HG03571 (cell line): Measurements from ENCODE around the gene KIF21B.
A peak's percentile ranks its signal among the peaks of the same experiment; 100 is the strongest.

Source experiments
- ATAC-seq: cut with Tn5 transposase; IDR thresholded peaks from one replicate; pipeline ENCODE4 v1.9.1; 2021; ENCODE audit not compliant: unreplicated experiment

Gene KIF21B

GRCh38 chr1:201020721-201021629 is 2.5 kb downstream of the KIF21B start:
- no peak for ATAC-seq

DNA sequence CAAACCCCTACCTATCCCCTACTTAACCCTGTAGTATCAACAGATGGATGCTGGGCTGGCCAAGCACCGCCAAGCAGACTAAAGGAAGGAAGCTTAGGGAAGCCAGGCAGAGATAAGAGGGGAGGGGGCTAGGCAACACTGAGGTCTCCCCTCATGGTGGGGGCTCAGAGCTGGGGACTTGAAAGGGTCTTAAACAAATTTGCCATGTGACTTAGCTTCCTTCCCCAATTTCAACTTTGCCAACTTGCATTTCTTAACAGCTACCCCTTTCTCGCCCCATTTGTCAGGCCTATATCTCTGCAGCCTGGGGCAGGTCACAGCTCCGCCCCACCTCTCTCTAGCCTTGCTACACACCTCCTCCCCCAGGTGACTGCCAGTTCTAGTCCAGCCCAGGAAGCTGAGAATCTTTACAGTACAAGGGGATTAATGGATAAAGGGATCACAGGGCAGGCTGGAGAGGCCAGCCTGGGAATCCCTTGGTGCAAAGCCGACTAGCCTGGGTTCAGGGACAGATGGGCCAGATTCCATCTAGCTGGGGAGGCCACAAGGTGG is 3.4 kb downstream of the KIF21B start:
- no peak for ATAC-seq

GRCh38 chr1:201019321-201019977 is 4.1 kb downstream of the KIF21B start:
- ATAC-seq = peak; percentile 74

DNA sequence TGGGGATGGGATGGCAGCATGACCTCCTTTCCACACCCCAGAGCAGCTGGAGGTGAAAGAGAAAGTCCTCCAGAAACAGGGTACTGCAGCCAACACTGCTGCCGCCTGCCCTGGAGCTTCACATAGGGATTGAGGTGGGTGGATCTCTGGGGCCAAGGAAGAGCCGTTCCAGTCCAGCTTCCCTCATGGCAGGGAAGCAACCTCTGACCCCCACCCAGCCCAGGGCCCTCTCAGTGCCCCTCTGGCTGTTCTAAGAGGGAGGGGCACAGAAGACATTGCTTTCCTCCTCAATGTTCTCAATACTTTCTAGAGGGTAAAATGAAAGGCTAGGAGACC is 5.7 kb downstream of the KIF21B start:
- no peak for ATAC-seq

DNA sequence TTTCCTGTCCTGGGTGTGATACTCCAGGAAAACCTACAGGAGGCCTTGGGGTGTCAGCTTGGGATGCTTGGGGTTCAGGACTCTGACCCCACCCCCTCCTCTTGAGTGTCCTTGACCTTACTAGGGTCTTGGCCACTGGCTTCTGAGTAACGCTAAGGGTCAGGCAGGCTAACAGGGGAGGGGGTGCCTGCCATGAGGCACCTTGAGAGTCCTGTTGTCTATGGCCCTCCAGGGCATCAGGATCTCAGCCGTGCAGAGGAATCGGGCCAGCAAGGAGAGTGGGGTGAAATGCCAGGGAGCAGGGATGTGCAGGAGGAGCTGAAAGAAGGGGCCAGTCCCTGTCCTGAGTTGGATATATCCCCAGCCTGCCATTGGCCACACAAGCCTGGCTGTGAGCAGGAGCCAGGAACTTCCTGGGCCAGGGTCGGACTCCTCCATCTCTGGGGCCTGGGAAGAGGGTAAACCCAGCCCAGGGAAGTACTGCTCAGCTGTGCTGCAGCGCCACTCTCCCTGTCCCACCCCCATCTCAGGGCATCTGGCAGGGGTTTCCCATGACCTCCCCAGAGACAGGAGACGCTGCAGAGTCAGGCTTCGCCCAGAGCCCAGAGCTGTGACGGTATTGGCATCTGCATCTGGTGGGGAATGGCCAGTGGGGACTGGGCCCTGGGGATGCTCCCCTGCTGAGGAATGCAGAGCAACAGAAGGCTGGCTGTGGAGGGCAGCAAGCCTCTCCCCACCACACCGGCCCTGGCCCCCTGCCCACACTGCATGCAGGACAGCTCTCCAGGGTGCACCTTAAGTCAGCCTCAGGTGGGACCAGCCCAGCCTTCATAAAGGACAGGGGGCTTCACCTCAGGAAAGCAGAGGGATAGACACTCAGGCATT is 6.3 kb downstream of the KIF21B start:
- no peak for ATAC-seq

- ATAC-seq = no peak
These were observed 7.3 kb downstream of the KIF21B start for GRCh38 chr1:201016211-201016651.

DNA sequence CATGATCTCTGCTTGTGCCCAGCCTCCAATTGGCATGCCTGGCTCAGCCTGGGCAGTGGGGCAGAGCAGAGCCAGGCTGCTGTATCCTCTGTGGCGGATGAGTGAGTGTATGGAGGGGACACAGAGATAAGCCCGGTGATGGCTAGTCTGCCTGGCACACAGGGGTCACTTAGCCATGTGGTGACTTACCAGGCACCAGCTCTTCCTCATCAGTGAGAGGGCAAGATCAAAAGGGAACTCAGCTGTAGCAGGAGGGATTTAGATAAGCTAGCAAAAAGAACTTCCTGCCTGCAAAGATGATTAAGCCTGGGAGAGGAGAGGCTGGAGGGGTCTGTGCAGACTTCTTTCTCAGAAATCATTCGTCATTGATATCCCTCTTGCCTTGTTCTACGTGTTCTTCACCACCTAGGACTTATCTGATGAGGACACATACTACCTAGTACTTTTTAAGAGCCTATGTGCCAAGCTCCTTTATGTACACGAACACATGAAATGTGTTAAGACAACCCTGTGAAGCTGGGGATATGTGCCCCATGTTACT is 7.9 kb downstream of the KIF21B start:
- ATAC-seq = no peak

- ATAC-seq = no peak
These were observed 8.7 kb downstream of the KIF21B start for GRCh38 chr1:201014816-201015200.

DNA sequence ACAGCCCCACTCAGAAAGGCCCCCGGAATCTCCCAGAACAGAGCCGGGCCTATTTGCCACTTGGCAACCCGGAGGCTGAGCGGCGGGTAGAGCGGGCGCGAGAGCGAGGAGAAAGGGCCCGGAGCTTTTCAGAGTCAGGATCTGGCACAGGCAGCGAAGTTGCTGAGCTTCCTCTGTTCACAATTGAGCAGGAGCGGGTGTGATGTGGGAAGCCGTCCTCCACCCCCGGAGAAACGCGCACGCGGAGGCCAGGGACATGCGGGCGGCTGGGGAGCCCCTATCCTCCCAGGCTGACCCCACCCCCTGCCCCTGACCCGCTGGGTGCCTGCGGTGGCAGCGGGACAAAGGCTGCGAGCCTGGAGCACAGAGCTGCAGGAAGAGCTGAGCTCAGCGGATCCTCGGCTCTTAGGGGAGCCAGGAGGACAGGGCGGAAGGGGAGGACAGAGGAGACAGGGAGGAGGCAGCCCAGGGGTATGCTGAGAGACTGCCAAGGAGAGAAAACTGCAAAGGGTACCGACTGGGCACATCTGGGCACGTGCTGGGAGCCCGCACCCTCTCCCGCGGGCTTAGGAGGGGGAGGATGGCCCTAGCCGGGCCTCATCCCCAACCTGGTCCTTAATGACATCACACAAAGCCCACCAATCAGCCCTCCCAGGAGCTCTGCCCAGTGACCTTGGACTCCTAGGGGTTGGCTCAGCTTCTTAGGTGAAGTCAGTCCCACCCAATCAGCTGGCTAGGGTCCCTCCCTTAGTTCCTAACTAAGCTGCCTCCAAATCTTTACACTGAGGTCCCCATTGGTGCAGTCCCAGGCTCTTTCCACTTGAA is 9.3 kb downstream of the KIF21B start:
- no peak for ATAC-seq

GRCh38 chr1:201013031-201013485 is 10.5 kb downstream of the KIF21B start:
- no peak for ATAC-seq

DNA sequence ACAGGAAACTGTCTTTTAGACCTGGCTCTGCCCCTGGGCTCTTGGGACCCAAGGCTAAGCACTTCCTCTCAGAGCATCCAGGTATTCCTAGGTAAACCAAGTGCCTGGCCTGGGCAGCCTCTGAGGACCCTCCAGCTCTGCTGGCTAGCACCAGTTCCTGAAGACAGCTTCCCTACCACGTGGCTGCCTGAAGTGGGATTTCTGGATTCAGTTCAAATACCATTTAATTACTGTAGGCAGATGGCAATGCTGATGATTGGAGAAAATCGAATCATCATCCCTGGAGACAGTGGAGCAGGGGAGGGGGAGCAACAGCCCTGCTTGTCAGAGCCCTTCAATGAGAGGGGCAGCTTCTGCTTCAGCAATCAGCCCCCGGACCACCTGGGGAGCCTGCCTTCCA is 11.9 kb downstream of the KIF21B start:
- no peak for ATAC-seq

- ATAC-seq = no peak
These were observed 13.4 kb downstream of the KIF21B start for GRCh38 chr1:201009962-201010645.

DNA sequence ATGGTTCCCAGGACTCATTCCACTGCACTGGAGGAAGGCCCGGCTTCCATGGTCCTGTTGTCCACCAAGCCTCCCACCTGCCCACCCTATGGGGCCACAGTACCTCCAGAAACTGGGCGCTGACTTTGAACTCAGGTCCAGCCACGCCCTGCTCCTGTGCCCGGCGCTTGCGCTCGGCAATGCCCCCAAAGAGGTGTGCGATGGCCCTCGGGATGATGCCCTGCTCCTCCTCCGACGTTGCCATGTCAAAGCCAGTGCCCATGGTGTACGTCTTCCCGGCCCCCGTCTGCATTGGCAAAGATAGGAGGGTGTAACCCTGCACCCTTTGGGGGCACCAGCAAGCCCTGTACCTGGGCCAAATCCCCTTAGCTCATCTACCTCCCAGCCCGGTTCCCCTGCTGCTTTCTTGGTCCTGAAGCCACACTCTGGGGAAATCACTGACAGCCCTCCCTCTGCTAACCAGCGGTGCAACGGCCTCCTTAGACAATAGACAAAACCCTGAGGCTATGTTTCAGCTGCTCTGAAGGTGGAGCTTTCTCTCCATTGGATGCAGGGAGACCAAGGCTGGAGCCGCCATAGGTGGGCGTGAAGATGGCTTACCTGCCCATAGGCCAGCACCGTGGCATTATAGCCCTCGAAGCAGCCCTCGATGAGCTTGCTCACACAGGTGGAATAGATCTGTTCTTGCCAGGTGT is 14.7 kb downstream of the KIF21B start:
- ATAC-seq = no peak

GRCh38 chr1:201007481-201007880 is 16.0 kb downstream of the KIF21B start:
- ATAC-seq = no peak

GRCh38 chr1:201006450-201006849 is 17.1 kb downstream of the KIF21B start:
- no peak for ATAC-seq

GRCh38 chr1:201004732-201005131 is 18.8 kb downstream of the KIF21B start:
- ATAC-seq = no peak

DNA sequence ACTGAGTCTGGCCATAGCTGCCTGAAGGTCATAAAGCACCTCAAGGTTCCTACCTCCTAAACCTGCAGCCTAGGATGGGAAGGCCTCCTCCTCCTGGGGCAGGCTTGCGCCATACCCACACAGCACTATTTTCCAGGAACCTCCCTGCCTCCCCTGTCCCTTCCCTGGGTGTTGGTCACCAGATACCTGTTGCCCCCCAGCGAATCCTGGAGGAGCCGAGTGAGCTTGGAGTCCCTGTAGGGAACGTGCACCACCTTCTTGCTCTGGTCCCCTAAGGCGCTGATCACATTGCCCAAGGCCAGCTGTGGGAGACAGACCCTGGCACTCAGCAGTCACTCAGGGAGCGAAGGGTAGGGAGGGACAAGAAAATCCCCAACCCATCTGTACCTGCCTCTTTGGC is 19.4 kb downstream of the KIF21B start:
- no peak for ATAC-seq

- no peak for ATAC-seq
These were observed 21.0 kb downstream of the KIF21B start for GRCh38 chr1:201002510-201002909.

DNA sequence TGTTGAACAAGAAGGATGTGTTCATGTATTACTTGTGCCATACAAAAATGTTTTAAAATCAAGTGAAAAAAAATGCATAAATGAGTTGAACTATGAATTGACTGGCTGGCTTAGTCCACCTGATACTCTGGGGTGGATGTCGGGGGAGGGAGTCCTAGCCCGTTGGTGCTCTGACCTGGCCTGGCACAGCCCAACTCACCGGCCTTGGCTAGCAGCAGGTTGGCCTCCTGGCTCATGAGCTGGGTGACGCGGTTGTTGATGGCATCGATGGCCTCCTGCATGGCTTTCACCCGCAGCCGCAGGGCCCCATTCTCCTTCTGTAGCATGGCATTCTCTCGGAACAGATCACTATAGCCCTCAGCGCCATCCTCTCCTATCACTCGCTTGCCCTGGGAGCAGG is 21.6 kb downstream of the KIF21B start:
- ATAC-seq = no peak
